Testis (tissue), 3 donors: ENCODE data around the gene SOST. TPM values are rescaled to one million over a fixed set of nuclear protein-coding genes. Genes with fewer than 3 reads are reported as not detected.

Experiments used
- DNase-seq: peaks from one replicate; pipeline ENCODE4 v3.0.0-alpha.2; 2019
- H3K27ac ChIP-seq, 2 donors: fragments of 200-600 bp; sonication (generic); one replicate each; pipeline ENCODE4 v1.5.1; 2019
- H3K27me3 ChIP-seq: fragments of 200-600 bp; sonication (generic); one replicate; pipeline ENCODE4 v1.5.1; 2019
- H3K36me3 ChIP-seq: fragments of 200-600 bp; sonication (generic); one replicate; pipeline ENCODE4 v1.5.1; 2017; ENCODE audit warnings: low read depth; ENCODE audit errors: missing control alignments
- H3K4me1 ChIP-seq: fragments of 200-600 bp; sonication (generic); one replicate; pipeline ENCODE4 v1.5.1; 2019
- H3K4me3 ChIP-seq, 2 donors: fragments of 200-600 bp; sonication (generic); one replicate each; pipeline ENCODE4 v1.5.1; 2017 to 2019
- H3K9me3 ChIP-seq: fragments of 200-600 bp; sonication (generic); one replicate; pipeline ENCODE4 v1.5.1; 2017
- POLR2A ChIP-seq: fragments of 450-650 bp; IDR thresholded peaks from one replicate; pipeline ENCODE4 v1.6.1; 2017; ENCODE audit warnings: antibody characterized with exemption, mild to moderate bottlenecking, moderate library complexity
- WGBS, 2 donors: methylation state at CpG; one replicate each; pipeline ENCODE4 v1.1.5; 2018; 5-methylcytosine and 5-hydroxymethylcytosine counted together
- intact Hi-C: fragments of 100-400 bp; cut with DNase I; formaldehyde crosslinking; loops from one replicate; pipeline ENCODE4 v1.15.1; 2023; ENCODE audit warnings: low total_unique reads
- polyA plus RNA-seq: library from polyadenylated mRNA; stranded (reverse); fragments of 350-450 nt; fragmentation: Illumina TruSeq; extraction: RNeasy Lipid Tissue Mini Kit (QIAGEN cat#74804); gene quantifications from one replicate; pipeline ENCODE4 v1.2.3, GENCODE V29; 2014; ENCODE audit warnings: low read depth, low replicate concordance; ENCODE audit not compliant: insufficient read depth
- total RNA-seq, 2 donors: library from RNA; depleted of rRNA; stranded (reverse); fragments of >200 nt; gene quantifications; one replicate each; pipeline ENCODE4 v1.2.3, GENCODE V29; 2016
- TF ChIP-seq, protein P1 (sequence below), 3 experiments: fragments of 450-650 bp in 2 of 3; fragments of 200-600 bp in 1 of 3; sonication (generic) in 1 of 3; IDR thresholded peaks; one replicate each; pipeline ENCODE4 v1.5.1; 2016 to 2019; ENCODE audit warnings: antibody characterized with exemption in 3 of 3, mild to moderate bottlenecking in 2 of 3, moderate library complexity in 1 of 3

The SOST gene
- total and polyA plus RNA-seq, 3 donors from 2014 or later: 0.24 TPM; not detected in 2

DNA sequence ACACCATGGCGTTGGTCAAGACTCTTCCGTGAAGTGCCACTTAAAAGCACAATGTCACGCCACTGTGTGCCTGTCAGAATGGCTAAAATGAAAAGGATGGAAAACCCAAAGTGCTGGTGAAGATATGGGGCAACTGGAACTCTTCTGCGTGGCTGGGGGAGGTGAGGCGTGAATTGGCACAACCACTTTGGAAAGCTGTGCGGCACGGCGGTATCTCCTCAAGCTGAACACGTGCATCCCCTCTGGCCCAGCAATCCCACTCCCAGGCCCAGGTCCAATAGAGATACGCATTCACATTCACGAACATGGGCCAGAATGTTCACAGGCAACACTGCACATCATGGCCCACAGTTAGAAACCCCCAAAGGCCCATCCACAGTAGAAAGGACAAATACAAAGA is 11.3 kb upstream of the SOST start:
- H3K4me3 ChIP-seq: no peak overlapping the region
- no peak overlapping the region for H3K27ac ChIP-seq
- DNase-seq: no peak
- no peak for TF ChIP-seq POLR2A
- TF ChIP-seq, protein P1, sequence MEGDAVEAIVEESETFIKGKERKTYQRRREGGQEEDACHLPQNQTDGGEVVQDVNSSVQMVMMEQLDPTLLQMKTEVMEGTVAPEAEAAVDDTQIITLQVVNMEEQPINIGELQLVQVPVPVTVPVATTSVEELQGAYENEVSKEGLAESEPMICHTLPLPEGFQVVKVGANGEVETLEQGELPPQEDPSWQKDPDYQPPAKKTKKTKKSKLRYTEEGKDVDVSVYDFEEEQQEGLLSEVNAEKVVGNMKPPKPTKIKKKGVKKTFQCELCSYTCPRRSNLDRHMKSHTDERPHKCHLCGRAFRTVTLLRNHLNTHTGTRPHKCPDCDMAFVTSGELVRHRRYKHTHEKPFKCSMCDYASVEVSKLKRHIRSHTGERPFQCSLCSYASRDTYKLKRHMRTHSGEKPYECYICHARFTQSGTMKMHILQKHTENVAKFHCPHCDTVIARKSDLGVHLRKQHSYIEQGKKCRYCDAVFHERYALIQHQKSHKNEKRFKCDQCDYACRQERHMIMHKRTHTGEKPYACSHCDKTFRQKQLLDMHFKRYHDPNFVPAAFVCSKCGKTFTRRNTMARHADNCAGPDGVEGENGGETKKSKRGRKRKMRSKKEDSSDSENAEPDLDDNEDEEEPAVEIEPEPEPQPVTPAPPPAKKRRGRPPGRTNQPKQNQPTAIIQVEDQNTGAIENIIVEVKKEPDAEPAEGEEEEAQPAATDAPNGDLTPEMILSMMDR (IDR thresholded peaks at IDR 0.05): no peak
- H3K4me1 ChIP-seq: no peaks in the 10 kb centered on the region
- no peaks in the 10 kb centered on the region for H3K9me3 ChIP-seq
- WGBS, 2 donors: 91 to 94% methylated on average over 11 of the region's 11 CpGs
- intact Hi-C loops: no loop called here
- no peaks in the 10 kb centered on the region for H3K27me3 ChIP-seq
- no peaks in the 10 kb centered on the region for H3K36me3 ChIP-seq

- no peaks in the 10 kb centered on the region for H3K27me3 ChIP-seq
- intact Hi-C loops: no loop called here
- no peaks in the 10 kb centered on the region for H3K36me3 ChIP-seq
- H3K9me3 ChIP-seq: no peaks in the 10 kb centered on the region
- H3K4me1 ChIP-seq: peaks cover 3% of the 10 kb centered on the region
- TF ChIP-seq, protein P1 (IDR thresholded peaks at IDR 0.05): no peak
- TF ChIP-seq POLR2A: no peak
- WGBS, 2 donors: 87 to 92% methylated on average over 13 to 16 of the region's 16 CpGs
- H3K27ac ChIP-seq: no peak overlapping the region
- no peak overlapping the region for H3K4me3 ChIP-seq
- no peak for DNase-seq
Observed at GRCh38 chr17:43769426-43769825, 10.8 kb upstream of the SOST start.

GRCh38 chr17:43768943-43769342 is 10.4 kb upstream of the SOST start:
- Histone ChIP-seq H3K27ac (peak overlapping the region in 1 of 2 donors; percentile 10), H3K4me3 (no peak overlapping the region), H3K4me1 (peaks cover 3% of the 10 kb centered on the region), H3K27me3 (no peaks in the 10 kb centered on the region), H3K9me3 (no peaks in the 10 kb centered on the region), H3K36me3 (no peaks in the 10 kb centered on the region)
- DNase-seq: no peak
- TF ChIP-seq POLR2A: no peak
- TF ChIP-seq, protein P1 (IDR thresholded peaks at IDR 0.05): no peak
- intact Hi-C loops: no loop called here
- 86 to 96% methylated on average over 4 to 7 of the region's 7 CpGs for WGBS, 2 donors

GRCh38 chr17:43768382-43768781 is 9.8 kb upstream of the SOST start:
- peak; percentile 57 for DNase-seq
- peaks cover 3% of the 10 kb centered on the region for H3K4me1 ChIP-seq
- H3K27me3 ChIP-seq: no peaks in the 10 kb centered on the region
- WGBS, 2 donors: 56 to 58% methylated on average over 9 of the region's 9 CpGs
- intact Hi-C loops: no loop called here
- H3K36me3 ChIP-seq: no peaks in the 10 kb centered on the region
- H3K4me3 ChIP-seq: no peak overlapping the region
- no peaks in the 10 kb centered on the region for H3K9me3 ChIP-seq
- TF ChIP-seq POLR2A: no peak
- TF ChIP-seq, protein P1 (IDR thresholded peaks at IDR 0.05): no peak
- H3K27ac ChIP-seq: peak overlapping the region in 1 of 2 donors; percentile 10

- no peak overlapping the region for H3K4me3 ChIP-seq
- TF ChIP-seq, protein P1 (IDR thresholded peaks at IDR 0.05): no peak
- TF ChIP-seq POLR2A: no peak
- no peaks in the 10 kb centered on the region for H3K27me3 ChIP-seq
- no peak for DNase-seq
- no peak overlapping the region for H3K27ac ChIP-seq
- H3K9me3 ChIP-seq: no peaks in the 10 kb centered on the region
- intact Hi-C loops: no loop called here
- H3K4me1 ChIP-seq: peaks cover 3% of the 10 kb centered on the region
- 33 to 79% methylated on average over 2 to 5 of the region's 5 CpGs for WGBS, 2 donors
- no peaks in the 10 kb centered on the region for H3K36me3 ChIP-seq
Observed at GRCh38 chr17:43767713-43768059, 9.1 kb upstream of the SOST start.
